ENCODE measurements around the gene UBTD1.

Gene UBTD1

DNA sequence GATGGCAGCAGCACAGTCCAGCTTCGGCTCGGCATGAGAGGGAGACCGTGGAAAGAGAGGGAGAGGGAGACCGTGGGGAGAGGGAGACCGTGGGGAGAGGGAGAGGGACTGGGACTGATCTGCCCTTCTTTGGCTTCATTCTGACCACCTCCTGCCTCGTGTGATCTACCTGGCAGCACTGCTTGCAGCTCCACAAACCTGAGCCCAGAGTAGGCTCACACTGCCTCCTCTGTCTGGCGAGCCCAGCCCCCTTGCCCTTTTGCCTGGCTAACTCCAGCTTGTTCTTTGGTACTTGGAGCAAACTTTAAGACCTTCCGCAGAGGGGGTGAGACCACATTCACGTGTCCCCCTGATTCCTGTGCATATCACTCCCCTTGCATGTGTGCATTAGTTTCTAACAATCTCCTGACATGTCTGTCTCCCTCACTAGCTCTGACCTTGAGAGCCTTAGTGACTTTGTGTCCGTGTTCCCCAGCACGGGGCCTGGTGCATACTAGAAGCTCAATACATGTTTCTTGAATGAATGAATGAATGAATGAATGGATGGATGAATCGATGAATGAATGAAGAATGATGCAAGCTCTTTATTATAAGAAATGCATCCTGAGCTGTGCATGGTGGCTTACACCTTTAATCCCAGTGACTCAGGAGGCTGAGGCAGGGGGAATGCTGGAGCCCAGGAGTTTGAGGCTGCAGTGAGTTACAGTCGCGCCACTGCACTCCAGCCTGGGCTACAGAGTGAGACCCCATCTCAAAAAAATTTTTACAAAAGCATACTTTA is 31.2 kb downstream of the UBTD1 start:
- no peak for TF ChIP-seq CTCF (conservative IDR thresholded peaks at IDR 0.05; ENCODE audit: low read depth)
- ChIA-PET CTCF (no interaction called here), POLR2A (ENCODE audit: low non-redundant PET) (interaction anchor here (0.6 kb wide), 1 partner anchor 110 kb away, joined by 3 read pairs; no protein-coding TSS in a partner anchor)
- peak overlapping the region; percentile 30 for H3K27ac ChIP-seq
- DNase-seq (ENCODE audit: low spot score), result no peak

GRCh38 chr10:97531401-97531986 is 32.8 kb downstream of the UBTD1 start:
- TF ChIP-seq CTCF (conservative IDR thresholded peaks at IDR 0.05; ENCODE audit: low read depth), result no peak
- ChIA-PET POLR2A (ENCODE audit: low non-redundant PET) (interaction anchor here (0.7 kb wide), 1 partner anchor 18 kb away, joined by 3 read pairs; no protein-coding TSS in a partner anchor), CTCF (interaction anchor here (0.6 kb wide), 1 partner anchor 81 kb away, joined by 3 read pairs; no protein-coding TSS in a partner anchor)
- H3K27ac ChIP-seq, result peak overlapping the region; percentile 22; the same call in 1 of the 2 replicates
- DNase-seq (ENCODE audit: low spot score), result no peak

DNA sequence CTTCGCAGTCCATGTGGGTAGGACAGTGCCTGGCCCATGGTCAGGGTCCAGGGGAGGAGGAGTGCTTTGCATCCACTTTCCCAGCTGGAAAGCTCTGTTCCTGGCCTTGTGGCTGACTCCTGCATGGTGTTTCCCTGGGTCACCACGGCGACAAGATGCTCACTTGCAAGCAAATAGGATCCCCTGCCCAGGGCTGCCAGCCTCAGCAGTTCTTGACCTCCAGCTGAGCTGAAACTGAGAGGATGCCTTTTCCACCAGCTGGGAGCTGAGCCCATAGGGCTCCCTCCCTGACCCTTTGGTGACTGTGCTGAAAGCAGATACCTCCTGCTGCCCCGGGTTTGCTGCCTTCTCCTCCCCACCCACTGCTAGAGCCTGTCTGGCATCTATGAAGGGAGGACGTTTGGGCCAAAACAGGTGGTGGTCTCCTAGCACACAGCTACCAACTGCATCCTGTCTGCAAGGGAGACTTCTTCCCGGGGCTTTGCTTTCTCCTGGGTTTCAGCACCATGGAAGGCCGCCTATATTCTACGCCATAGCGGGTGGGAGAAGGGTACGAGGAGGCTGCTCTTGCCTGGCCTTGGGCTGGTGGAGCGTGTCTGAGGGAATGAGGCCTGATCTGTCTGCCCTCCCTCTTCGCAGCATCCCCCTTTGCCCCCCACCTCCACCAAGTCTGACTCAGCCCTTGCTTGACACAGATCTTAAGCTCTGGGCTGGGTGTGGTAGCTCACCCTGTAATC is 34.4 kb downstream of the UBTD1 start:
- H3K27ac ChIP-seq, result peak overlapping the region; percentile 30; the same call in 1 of the 2 replicates
- ChIA-PET CTCF (interaction anchor here (0.6 kb wide), 2 partner anchors 39 to 58 kb away, joined by 3 read pairs; no protein-coding TSS in a partner anchor), POLR2A (ENCODE audit: low non-redundant PET) (no interaction called here)
- no peak for DNase-seq (ENCODE audit: low spot score)
- no peak for TF ChIP-seq CTCF (conservative IDR thresholded peaks at IDR 0.05; ENCODE audit: low read depth)

GRCh38 chr10:97533888-97534287 is 35.2 kb downstream of the UBTD1 start:
- no peak for DNase-seq (ENCODE audit: low spot score)
- TF ChIP-seq CTCF (conservative IDR thresholded peaks at IDR 0.05; ENCODE audit: low read depth), result no peak
- POLR2A ChIA-PET (ENCODE audit: low non-redundant PET), result no interaction called here
- H3K27ac ChIP-seq, result peak overlapping the region; percentile 30; the same call in 1 of the 2 replicates
- CTCF ChIA-PET, result interaction anchor here (0.6 to 1.3 kb wide), 5 partner anchors 11 to 38 kb away, joined by 3 to 8 read pairs (median 4); no protein-coding TSS in a partner anchor

DNA sequence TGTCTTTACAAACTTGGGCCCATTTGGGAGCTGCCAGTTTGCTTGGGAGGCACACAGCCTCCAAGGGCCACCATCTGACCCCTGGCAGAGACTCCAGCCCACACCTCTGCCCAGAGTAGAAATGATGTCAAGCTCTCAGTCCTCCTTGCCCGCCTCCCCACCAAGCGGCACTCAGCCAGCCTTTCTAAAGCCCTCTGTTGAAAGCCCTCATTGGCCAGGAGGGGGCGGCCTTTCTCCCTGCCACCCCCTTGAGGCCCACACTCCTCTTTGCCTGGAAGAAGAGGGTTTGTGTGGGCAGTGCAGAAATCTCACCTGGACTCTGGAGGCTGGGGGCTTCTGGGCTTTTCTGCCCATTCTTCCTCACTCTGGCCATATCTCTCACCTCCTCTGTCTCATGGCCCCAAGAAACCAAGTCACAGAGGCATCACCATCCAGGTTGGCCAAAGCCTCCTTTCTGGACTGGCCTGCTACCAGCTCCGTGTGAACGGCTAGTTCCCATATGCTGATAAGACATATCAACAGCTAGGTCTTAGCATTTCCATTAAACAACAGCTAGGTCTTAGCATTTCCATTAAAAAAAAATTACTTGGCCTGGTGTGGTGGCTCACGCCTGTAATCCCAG is 36.1 kb downstream of the UBTD1 start:
- 0 out of 2 replicates have a peak overlapping the region, but pooled peaks have one; percentile 3 for H3K27ac ChIP-seq
- CTCF ChIA-PET, result interaction anchor here (0.8 to 1.3 kb wide), 8 partner anchors 12 to 78 kb away, joined by 3 to 8 read pairs (median 4); no protein-coding TSS in a partner anchor
- TF ChIP-seq CTCF (conservative IDR thresholded peaks at IDR 0.05; ENCODE audit: low read depth), result no peak
- POLR2A ChIA-PET (ENCODE audit: low non-redundant PET), result no interaction called here
- no peak for DNase-seq (ENCODE audit: low spot score)
